Dermis lymphatic vessel endothelial cell (primary cell): ENCODE results near the gene KANSL1L. TPM values are rescaled to one million over a fixed set of nuclear protein-coding genes. Genes with fewer than 3 reads are reported as not detected.

Experiments used
- total RNA-seq: library from RNA; depleted of rRNA; stranded (reverse); fragments of >200 nt; gene quantifications from 2 replicates; pipeline ENCODE4 v1.2.1, GENCODE V29; 2014

The KANSL1L gene, protein sequence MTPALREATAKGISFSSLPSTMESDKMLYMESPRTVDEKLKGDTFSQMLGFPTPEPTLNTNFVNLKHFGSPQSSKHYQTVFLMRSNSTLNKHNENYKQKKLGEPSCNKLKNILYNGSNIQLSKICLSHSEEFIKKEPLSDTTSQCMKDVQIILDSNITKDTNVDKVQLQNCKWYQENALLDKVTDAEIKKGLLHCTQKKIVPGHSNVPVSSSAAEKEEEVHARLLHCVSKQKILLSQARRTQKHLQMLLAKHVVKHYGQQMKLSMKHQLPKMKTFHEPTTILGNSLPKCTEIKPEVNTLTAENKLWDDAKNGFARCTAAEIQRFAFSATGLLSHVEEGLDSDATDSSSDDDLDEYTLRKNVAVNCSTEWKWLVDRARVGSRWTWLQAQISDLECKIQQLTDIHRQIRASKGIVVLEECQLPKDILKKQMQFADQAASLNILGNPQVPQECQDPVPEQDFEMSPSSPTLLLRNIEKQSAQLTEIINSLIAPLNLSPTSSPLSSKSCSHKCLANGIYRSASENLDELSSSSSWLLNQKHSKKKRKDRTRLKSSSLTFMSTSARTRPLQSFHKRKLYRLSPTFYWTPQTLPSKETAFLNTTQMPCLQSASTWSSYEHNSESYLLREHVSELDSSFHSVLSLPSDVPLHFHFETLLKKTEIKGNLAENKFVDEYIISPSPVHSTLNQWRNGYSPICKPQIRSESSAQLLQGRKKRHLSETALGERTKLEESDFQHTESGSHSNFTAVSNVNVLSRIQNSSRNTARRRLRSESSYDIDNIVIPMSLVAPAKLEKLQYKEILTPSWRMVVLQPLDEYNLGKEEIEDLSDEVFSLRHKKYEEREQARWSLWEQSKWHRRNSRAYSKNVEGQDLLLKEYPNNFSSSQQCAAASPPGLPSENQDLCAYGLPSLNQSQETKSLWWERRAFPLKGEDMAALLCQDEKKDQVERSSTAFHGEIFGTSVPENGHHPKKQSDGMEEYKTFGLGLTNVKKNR
- total RNA-seq = 20.1 and 23.3 TPM in 2 replicates

DNA sequence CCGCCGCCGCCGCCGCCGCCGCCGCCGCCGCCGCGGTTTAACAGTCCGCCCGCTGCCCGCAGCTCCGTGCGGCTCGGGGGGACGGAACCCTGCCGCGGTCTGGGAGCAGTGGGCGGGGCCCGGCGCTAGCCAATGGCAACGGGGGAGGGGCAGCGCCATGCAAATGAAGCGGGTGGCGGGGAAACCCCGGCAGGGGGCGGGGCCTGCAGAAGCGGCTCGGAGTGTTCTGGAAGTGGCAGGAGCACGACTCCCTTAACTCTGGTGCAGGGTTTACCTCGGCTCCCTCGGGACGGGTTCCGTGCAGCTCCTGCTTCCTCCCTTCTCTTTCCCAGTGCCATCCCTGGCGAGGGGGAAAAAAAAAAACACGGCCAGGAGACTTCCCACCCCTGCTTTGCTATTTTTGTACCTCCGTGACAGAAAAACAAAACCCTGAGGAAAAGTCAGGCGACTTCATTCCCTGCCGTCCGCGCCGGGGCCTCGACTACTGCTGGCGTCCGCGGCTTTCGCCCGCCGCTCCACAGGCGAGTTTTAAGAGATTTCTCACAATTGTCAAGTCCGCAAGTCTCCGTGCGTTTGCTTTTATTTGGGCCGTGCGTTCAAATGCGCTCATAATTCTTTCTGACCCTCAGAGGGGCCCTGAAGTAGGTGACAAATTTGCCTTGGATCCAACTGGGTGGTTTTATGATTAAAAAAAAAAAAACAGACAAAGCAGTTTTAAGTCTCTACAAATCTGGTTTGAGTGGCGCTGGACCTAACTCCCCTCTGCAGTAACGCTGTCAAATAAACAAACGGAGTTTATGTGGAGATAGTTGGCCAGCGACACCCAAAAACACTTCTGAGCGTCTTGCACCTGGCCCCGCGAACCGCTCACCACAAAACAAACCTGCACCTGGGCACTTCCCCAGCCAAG lies at the start of gene KANSL1L:
TSS of gene KANSL1L (minus strand) at position 101 of the 910 bp plus-strand sequence. CDS start 16,827 bp downstream, outside the sequence.

DNA sequence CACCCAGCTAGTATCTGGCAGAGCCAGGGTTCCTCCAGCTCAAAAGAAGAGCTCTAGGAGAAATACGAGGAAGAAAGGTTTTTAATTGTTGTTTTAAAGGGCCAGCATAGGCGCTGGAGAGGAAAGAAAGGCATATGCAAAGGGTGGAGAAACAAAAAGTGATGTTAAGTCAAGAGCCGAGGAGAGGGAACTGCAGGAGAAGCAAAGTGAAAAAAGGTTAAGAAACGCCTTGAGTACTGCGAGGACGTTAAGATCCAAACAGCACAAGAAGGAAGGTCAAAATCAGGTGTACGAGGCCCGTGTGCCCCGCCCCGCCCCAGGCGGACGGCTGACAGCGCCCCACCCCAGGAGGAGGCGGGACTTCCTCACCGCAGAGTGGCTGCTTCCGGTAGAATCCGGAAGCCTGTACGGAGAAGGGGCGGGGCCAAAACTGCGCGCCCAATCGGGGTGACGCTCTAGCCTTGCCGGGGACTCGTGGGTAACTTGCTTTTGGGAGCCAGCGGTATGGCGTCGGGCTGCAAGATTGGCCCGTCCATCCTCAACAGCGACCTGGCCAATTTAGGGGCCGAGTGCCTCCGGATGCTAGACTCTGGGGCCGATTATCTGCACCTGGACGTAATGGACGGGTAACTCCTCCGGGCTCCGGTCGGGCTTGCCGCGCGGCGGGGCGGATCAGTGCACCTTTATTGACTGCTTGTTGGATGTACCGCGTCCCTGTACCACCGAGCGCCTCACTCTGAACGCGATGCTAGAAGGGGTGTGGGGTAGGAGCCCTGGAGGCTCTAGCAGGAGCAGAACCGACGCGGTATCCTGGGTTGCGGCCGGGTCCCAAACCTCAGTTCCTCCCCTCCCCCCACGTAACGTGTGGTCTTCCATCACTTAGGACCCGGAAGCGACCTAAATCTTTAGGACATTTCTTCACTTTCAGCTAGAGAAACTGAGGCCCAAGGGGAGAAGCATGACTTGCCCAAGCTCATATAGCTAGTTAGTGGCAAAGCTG lies 168.8 kb downstream of the KANSL1L start, which contains the start of gene RPE:
TSS of gene RPE (plus strand) at position 481 of the 1,000 bp plus-strand sequence. CDS start at position 505, 24 bp downstream.

Other genes with a start within 250 kb of the KANSL1L start
- 84.1 and 86.6 TPM in 2 replicates for gene RPE, start 168.8 kb downstream of the KANSL1L start, total RNA-seq
- gene ACADL, start 54.0 kb upstream of the KANSL1L start, total RNA-seq = not detected in 2 replicates
- not detected in 2 replicates for gene MYL1, start 143.8 kb upstream of the KANSL1L start, total RNA-seq